Stimulated activated CD4-positive, alpha-beta T cell treated with anti-CD3 and anti-CD28 coated beads, TNF-alpha, amount 100 ng/mL, for 1 hour (primary cell): ENCODE measurements around the gene B4GALT2.

Experiments
- DNase-seq, 3 donors: peaks; one replicate each; pipeline ENCODE4 v3.0.0-alpha.2; 2020; ENCODE audit warnings: low read depth in 3 of 3, low spot score in 1 of 3

B4GALT2 gene

GRCh38 chr1:43969746-43970466 is 9.1 kb upstream of the B4GALT2 start, which contains the start of gene DPH2:
Gene DPH2 (plus strand): TSS chr1:43970010. CDS start chr1:43970176, 166 bp downstream.
- peak; percentile 82 to 87 (median 84) for DNase-seq

- DNase-seq = no peak
Observed at GRCh38 chr1:43970502-43970901, 8.5 kb upstream of the B4GALT2 start.

- DNase-seq = no peak
Observed at GRCh38 chr1:43970911-43971310, 8.1 kb upstream of the B4GALT2 start.

- DNase-seq = no peak
Observed at GRCh38 chr1:43971336-43971980, 7.6 kb upstream of the B4GALT2 start.

- no peak for DNase-seq
Observed at GRCh38 chr1:43973981-43974442, 5.0 kb upstream of the B4GALT2 start.

GRCh38 chr1:43974443-43975248 is 4.4 kb upstream of the B4GALT2 start, which contains the start of gene ATP6V0B:
Gene ATP6V0B (plus strand): TSS chr1:43974960. CDS start chr1:43975041, 81 bp downstream.
- DNase-seq = peak; percentile 68 to 93 (median 80)

- DNase-seq = no peak
Observed at GRCh38 chr1:43975249-43975961, 3.6 kb upstream of the B4GALT2 start.

- DNase-seq = no peak
Observed at GRCh38 chr1:43976045-43976444, 3.0 kb upstream of the B4GALT2 start.

- no peak for DNase-seq
Observed at GRCh38 chr1:43976890-43977289, 2.1 kb upstream of the B4GALT2 start.

- DNase-seq = no peak
Observed at GRCh38 chr1:43977376-43978263, 1.4 kb upstream of the B4GALT2 start.

GRCh38 chr1:43978264-43978550 is 803 bp upstream of the B4GALT2 start:
- no peak for DNase-seq

GRCh38 chr1:43979261-43979527 is 184 bp downstream of the B4GALT2 start:
- DNase-seq = no peak

- DNase-seq = peak in 1 of 3 donors; percentile 27
Observed at GRCh38 chr1:43979528-43980254, 681 bp downstream of the B4GALT2 start.

- no peak for DNase-seq
Observed at GRCh38 chr1:43980255-43981134, 1.5 kb downstream of the B4GALT2 start.

GRCh38 chr1:43981135-43981491 is 2.1 kb downstream of the B4GALT2 start:
- no peak for DNase-seq

GRCh38 chr1:43981636-43982035 is 2.6 kb downstream of the B4GALT2 start:
- no peak for DNase-seq

GRCh38 chr1:43982241-43982640 is 3.2 kb downstream of the B4GALT2 start:
- no peak for DNase-seq

- DNase-seq = no peak
Observed at GRCh38 chr1:43982808-43983207, 3.8 kb downstream of the B4GALT2 start.
